Measurements from ENCODE around the gene MIPEP. TPM values are rescaled to one million over a fixed set of nuclear protein-coding genes. Genes with fewer than 3 reads are reported as not detected.
"Not testable (repeated sequence)": the region's sequence is repeated elsewhere in the genome, so short reads cannot be mapped to it uniquely, and the experiment has no call there.

Gene MIPEP
- total RNA-seq, 1 donor from 2014 or later, result 49.7 TPM

DNA sequence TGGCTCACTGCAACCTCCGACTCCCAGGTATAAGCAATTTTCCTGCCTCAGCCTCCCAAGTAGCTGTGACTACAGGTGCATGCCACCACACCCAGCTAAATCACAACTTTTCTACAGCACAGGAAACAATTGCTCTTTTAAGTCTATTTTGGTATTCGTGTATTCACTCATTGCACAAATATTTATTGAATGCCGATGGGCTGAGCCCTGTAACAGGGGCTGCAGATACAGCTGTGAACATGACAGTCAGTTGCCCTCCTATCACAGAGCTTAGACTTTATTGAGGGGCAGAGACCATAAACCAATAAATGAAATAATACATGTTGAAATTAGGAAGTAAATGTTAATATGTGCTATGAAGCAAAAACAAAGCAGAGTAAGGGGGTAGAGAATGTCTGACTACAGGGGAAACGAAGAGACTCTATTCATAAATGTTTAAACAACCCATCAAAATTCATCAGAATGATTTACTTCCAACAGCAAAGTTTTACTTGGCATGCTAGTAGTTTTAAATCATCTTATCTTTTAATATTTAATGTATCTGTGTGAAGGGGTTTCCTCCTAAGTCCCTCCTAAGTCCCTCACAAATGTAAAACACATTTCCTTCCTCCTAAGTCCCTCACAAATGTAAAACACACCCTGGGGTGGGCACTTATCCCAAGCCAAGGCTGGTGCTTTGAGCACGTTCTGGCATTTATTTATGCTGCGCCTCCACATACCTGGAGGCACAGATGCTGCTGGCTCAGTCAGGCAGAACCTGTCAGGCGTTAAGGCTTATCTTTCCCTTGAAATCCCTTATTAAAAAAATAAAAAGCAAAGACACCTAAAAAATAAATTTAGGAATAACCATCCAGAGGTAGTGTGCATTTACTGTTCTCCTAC, 140.8 kb downstream of the MIPEP start:
- Histone ChIP-seq H3K27ac (replicated peaks) (no peak overlapping the region), H3K4me3 (no peak overlapping the region), H3K4me1 (peaks cover 3% of the 10 kb centered on the region), H3K27me3 (ENCODE audit: low read depth) (no peaks in the 10 kb centered on the region), H3K36me3 (no peaks in the 10 kb centered on the region), H3K9me3 (replicated peaks) (no peaks in the 10 kb centered on the region)
- intact Hi-C loops (cut with micrococcal nuclease), result no loop called here
- DNase-seq, result no peak
- TF ChIP-seq, protein P1, sequence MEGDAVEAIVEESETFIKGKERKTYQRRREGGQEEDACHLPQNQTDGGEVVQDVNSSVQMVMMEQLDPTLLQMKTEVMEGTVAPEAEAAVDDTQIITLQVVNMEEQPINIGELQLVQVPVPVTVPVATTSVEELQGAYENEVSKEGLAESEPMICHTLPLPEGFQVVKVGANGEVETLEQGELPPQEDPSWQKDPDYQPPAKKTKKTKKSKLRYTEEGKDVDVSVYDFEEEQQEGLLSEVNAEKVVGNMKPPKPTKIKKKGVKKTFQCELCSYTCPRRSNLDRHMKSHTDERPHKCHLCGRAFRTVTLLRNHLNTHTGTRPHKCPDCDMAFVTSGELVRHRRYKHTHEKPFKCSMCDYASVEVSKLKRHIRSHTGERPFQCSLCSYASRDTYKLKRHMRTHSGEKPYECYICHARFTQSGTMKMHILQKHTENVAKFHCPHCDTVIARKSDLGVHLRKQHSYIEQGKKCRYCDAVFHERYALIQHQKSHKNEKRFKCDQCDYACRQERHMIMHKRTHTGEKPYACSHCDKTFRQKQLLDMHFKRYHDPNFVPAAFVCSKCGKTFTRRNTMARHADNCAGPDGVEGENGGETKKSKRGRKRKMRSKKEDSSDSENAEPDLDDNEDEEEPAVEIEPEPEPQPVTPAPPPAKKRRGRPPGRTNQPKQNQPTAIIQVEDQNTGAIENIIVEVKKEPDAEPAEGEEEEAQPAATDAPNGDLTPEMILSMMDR (IDR thresholded peaks at IDR 0.05; ENCODE audit: borderline replicate concordance), result no peak

DNA sequence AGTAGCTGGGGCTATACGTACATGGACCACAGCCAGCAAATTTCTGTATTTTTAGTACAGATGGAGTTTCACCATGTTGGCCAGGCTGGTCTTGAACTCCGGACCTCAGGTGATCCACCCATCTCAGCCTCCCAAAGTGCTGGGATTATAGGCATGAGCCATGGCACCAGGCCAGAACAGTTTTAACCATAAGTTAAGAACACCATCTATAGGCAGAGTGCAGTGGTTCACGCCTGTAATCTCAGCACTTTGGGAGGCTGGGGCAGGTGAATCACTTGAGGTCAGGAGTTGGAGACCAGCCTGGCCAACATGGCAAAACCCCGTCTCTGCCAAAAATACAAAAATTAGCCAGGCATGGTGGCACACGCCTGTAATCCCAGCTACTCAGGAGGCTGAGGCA, 143.1 kb downstream of the MIPEP start:
- H3K4me3 ChIP-seq; H3K27me3 ChIP-seq (ENCODE audit: low read depth); H3K4me1 ChIP-seq; intact Hi-C loops (cut with micrococcal nuclease); DNase-seq; H3K27ac ChIP-seq (replicated peaks); H3K36me3 ChIP-seq; H3K9me3 ChIP-seq (replicated peaks): not testable (repeated sequence)

DNA sequence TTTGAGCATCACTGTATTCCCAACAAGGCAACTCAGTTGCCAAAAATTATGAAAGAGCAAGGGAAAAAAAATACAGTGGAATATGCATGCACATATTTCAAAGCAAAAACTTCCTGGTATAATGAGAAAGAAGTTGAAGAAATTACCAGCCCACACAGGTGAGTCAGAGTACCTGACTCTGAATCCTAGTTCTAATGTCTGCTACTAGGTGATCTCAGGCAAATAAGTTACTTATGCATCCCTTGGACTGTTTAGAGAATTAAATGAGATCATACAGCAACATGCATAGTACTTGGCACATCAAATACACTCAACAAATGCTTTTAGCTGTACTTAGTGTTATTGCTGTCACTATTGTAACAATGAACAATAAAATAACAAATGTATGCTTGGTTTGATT, 144.9 kb downstream of the MIPEP start:
- H3K9me3 ChIP-seq (replicated peaks), result no peaks in the 10 kb centered on the region
- H3K27me3 ChIP-seq (ENCODE audit: low read depth), result no peaks in the 10 kb centered on the region
- intact Hi-C loops (cut with micrococcal nuclease), result no loop called here
- peaks cover 8% of the 10 kb centered on the region for H3K4me1 ChIP-seq
- no peak overlapping the region for H3K27ac ChIP-seq (replicated peaks)
- H3K36me3 ChIP-seq, result no peaks in the 10 kb centered on the region
- H3K4me3 ChIP-seq, result no peak overlapping the region
- TF ChIP-seq, protein P1 (IDR thresholded peaks at IDR 0.05; ENCODE audit: borderline replicate concordance), result no peak
- no peak for DNase-seq

DNA sequence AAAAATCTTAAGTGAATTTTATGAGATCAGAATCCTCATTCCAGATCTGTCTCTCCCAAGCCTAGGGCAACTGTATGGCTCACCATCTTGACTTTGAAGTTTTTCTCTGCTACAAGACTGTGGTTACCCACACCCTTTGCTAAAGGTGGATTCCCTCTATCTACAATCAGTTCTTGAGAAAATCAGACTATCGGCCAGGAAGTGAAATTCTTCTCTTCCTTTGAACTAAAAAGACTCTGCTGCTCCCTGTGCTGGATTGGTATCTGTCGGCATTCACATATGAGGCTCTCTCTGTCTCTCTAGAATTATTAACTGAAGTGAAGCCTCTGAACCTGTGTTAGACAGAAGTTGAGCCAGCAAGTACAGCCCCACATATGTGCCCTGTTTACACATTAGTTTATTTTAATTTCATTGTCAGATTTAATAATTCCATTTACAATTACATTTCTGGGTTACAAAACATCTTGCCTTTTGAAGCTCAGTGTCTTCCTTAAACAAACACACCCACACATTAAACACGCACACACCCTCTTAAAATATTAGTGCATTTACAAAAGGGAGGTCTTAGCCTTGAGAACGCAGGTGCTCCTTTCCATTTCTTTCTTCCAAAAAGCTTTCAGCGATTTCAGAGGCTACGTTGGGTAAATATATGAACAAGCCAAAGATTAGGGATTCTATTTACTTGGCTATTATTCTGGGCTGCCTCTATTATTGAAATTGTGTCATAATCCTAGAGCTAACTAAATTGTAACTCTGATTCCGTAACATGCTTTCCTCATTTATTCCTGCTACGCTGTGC, 145.7 kb downstream of the MIPEP start:
- H3K4me1 ChIP-seq, result peaks cover 11% of the 10 kb centered on the region
- TF ChIP-seq, protein P1 (IDR thresholded peaks at IDR 0.05; ENCODE audit: borderline replicate concordance), result no peak
- no peaks in the 10 kb centered on the region for H3K9me3 ChIP-seq (replicated peaks)
- no peaks in the 10 kb centered on the region for H3K27me3 ChIP-seq (ENCODE audit: low read depth)
- no peak overlapping the region for H3K27ac ChIP-seq (replicated peaks)
- intact Hi-C loops (cut with micrococcal nuclease), result no loop called here
- no peaks in the 10 kb centered on the region for H3K36me3 ChIP-seq
- DNase-seq, result no peak
- H3K4me3 ChIP-seq, result no peak overlapping the region

DNA sequence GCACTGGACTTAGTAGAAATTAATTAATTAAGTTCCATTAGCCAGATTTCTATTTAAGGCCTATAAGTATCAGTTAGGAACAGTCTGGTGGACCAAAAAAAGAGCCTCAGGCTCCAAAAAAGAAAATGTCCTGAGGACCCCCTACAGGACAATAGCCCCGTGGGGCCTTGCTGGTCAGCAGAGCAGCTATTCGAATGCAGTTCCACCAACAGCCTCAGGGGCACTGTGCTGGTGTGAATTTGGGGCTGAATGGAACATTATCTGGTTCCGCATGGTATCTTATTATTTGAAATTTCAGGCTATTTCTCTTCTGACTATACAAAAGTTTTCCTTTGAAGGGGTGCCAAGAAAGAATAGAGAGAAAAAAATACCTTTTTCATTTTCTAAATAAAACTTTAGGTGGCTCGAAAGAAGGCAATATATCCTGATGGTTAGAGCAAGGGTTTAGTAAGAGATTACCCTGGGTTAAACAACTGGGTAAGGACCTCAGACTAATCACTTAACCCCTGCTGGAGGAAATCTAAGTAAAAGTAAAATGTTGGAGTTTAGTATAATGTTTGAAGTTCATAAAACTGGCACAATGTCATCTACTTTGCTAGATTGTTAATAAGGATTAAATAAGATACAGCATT, 147.2 kb downstream of the MIPEP start:
- Histone ChIP-seq H3K27me3 (ENCODE audit: low read depth) (no peaks in the 10 kb centered on the region), H3K4me1 (peaks cover 11% of the 10 kb centered on the region), H3K27ac (replicated peaks) (no peak overlapping the region), H3K9me3 (replicated peaks) (no peaks in the 10 kb centered on the region), H3K4me3 (no peak overlapping the region), H3K36me3 (no peaks in the 10 kb centered on the region)
- TF ChIP-seq, protein P1 (IDR thresholded peaks at IDR 0.05; ENCODE audit: borderline replicate concordance), result peak; percentile 44
- intact Hi-C loops (cut with micrococcal nuclease), result no loop called here
- no peak for DNase-seq

Data from left ventricle myocardium inferior (tissue), 1 donor.